ENCODE data around the gene RSPH6A.
"Not testable (repeated sequence)": the region's sequence is repeated elsewhere in the genome, so short reads cannot be mapped to it uniquely, and the experiment has no call there.

The RSPH6A gene

GRCh38 chr19:45764945-45765701 lies 50.0 kb downstream of the RSPH6A start:
- no peak for DNase-seq (ENCODE audit: low read depth in 2 of 2)

- no peak for DNase-seq (ENCODE audit: low read depth in 2 of 2)
These were observed 50.6 kb downstream of the RSPH6A start for GRCh38 chr19:45764475-45764874.

- no peak for DNase-seq (ENCODE audit: low read depth in 2 of 2)
These were observed 51.3 kb downstream of the RSPH6A start for GRCh38 chr19:45763691-45764294.

DNA sequence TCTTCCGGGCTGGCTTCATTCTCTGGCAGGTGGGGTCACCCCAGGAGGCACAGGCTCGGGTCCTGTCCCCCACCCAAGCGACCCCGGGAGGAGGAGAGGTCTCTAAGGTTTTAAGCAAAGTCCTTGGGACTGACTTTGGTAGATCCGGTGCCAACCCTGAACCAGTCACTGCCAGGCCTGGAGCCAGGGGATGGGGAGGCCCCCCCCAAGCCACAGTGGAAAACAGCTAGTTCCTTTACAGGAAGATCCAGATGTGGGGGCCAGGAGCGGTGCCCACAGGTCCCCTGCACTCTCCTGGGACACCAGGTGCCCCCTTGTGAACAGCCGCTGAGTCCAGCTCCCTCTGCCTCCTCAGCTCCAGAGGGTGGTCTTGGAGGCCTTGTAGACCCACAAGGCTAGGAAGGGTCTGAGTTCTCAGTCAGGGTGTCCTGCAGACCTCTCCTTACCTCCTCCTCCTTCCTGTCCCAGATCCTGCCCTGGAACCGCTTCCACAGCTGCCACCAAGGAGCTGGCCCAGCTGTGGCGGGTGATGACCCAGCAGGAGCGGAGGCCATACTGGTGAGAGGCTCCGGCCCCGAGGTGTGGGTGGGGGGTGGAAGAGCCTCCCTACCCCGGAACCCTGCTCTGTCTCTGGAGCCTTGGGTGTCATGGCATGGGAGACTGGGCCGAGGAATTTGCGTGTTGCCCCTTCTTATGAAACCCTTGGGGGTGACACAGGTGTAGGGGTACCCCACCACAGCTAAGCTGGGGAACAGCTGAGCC lies 52.1 kb downstream of the RSPH6A start:
- no peak for DNase-seq (ENCODE audit: low read depth in 2 of 2)

DNA sequence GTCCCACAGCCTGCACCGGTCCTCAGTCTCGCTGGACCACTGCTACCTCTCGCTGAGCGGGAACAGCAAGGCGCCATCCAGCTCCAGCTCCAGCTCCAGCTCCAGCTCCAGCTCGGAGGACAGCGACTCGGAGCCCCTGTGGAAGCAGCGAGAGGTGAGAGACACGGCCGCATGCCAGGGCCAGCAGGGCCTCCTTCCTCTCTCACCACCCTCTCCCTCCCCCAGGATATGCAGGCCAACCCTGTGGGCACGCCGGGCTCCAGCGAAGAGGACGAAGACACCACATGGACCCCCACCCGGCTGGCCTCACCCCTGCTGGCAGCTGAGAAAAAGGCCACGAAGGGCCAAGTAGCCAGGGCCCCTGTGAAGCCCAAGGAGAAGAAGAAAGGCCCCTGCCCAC lies 53.4 kb downstream of the RSPH6A start:
- DNase-seq (ENCODE audit: low read depth in 2 of 2): no peak

GRCh38 chr19:45758921-45759320 lies 56.2 kb downstream of the RSPH6A start:
- DNase-seq (ENCODE audit: low read depth in 2 of 2): no peak

DNA sequence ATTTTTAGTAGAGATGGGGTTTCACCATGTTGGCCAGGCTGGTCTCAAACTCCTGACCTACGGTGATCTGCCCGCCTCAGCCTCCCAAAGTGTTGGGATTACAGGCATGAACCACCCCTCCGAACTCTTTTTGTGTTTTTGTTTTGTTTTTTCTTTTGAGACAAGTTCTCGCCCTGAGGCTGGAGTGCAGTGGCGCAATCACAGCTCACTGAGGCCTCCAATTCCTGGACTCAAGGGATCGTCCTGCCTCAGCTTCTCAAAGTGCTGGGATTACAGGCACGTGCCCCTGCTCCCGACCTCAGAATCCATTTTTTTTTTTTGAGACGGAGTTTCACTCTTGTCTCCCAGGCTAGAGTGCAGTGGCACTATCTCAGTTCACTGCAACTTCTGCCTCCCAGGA lies 57.4 kb downstream of the RSPH6A start:
- no peak for DNase-seq (ENCODE audit: low read depth in 2 of 2)

DNA sequence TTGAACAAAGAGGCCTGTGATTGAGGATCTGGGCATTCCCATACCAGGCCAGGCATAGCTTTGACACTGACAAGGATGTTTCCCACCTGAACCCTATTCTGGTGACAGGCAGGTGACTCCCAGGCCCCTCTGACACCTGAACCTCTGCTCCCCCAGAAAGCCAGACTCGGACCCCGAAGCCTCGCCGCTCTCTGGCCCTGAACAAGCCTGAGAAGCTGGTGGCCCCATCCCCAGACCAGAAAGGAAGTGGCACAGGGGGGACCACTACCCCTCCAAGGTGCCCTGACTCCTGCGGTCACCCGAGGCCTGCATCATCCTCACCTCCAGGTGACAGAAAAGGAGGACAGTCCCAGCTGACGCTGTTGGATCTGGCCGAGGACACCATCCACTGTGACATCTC lies 60.8 kb downstream of the RSPH6A start:
- DNase-seq (ENCODE audit: low read depth in 2 of 2): no peak

DNA sequence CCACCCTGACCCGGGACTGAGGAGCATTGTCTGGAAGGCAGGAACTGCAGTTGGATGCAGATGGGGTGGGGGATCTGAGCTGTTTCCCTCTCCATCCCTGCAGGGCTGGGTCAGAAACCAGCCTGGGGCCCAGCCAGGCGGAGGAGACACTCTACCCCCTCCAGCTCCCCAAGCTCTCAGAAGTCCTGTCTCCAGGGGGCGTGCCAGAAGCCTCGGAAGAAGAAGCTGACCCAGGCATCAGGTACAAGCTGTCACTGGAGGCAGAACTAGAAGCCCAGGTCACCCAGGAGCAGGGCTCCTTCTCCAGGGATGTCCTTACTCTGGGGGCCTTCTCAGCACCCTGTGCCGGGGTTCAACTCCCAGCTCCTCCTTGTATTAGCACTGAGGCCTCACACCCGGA lies 61.6 kb downstream of the RSPH6A start:
- DNase-seq (ENCODE audit: low read depth in 2 of 2): no peak

DNA sequence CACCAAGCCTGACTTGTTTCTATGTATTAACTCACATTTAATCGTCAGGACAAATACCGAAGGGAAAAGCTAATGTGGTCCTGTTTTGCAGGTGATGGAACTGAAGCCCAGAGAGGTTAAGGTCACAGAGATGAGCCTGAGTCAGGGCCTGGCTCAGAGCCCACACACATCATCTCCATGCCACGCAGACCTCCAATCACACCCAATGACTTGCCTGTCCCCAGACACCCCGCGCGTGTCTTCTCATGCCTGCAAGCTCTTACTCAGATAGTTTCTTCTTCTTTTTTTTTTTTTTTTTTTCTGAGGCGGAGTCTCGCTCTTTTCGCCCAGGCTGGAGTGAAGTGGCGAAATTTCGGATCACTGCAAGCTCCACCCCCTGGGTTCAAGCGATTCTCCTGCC lies 62.5 kb downstream of the RSPH6A start:
- DNase-seq (ENCODE audit: low read depth in 2 of 2): no peak

DNA sequence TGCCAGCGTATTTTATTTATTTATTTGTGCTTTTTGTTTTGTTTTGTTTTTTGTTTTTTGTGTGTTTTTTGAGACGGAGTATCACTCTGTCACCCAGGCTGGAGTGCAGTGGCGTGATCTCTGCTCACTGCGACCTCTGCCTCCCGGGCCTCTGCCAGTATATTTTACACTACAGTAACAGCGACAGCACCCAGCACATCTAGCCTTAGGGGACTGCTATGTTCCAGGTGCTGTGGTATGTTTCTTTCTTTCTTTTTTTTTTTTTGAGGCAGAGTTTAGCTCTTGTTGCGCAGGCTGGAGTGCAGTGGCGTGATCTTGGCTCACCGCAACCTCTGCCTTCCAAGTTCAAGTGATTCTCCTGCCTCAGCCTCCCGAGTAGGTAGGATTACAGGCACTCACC lies 63.6 kb downstream of the RSPH6A start:
- DNase-seq (ENCODE audit: low read depth in 2 of 2): not testable (repeated sequence)

DNA sequence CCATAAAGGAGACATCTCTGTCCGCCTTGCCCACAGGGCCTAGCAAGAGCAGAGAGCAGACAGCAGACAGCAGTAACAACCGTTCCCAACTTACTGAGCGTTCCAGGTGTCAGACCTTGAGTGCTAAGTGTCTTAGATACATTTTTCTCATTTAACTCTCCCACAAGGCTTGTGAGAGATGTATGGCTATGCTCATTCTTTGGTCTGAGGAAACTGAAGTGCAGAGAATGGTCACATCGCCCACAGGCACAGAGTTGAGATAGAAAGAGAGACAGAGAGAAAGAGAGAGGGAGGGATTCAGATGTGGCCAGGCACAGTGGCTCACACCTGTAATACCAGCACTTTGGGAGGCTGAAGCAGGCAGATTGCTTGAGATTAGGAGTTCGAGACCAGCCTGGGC lies 67.6 kb downstream of the RSPH6A start:
- DNase-seq (ENCODE audit: low read depth in 2 of 2): no peak

DNA sequence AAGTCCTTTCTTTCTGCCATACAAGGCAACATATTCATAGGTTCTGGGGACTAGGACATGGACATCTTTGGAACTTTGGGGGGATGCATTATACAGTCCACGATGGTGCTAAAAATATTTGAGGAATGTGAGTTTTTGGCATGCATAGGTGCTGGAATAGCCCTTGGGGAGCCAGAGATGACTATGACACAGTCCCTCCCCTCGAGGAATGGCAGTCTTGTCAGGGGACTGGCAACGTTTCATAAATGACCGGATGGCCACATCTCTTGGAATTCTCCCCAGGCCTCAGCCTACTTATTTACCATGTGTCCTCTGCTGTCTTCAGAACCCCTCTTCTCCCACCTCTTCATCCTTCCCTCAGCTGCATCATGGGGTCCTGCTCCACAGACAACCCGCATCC lies 68.2 kb downstream of the RSPH6A start:
- DNase-seq (ENCODE audit: low read depth in 2 of 2): no peak

Data from fibroblast of skin of left biceps (primary cell).